Activated naive CD4-positive, alpha-beta T cell treated with anti-CD3 and anti-CD28 coated beads for 36 hours (primary cell): ENCODE data around the gene VWA8. TPM values are rescaled to one million over a fixed set of nuclear protein-coding genes. Genes with fewer than 3 reads are reported as not detected.
"Not testable (repeated sequence)": the region's sequence is repeated elsewhere in the genome, so short reads cannot be mapped to it uniquely, and the experiment has no call there.

Source experiments
- CTCF ChIA-PET: fragments of 350-600 bp; sonication (Branson Sonifier 250); formaldehyde crosslinking; loops from one replicate; lab custom pipeline; 2021; ENCODE audit warnings: antibody characterized with exemption; lab: Charles Lee
- DNase-seq: peaks from one replicate; pipeline ENCODE4 v3.0.0-alpha.2; 2020
- H3K27ac Mint-ChIP-seq: one replicate; pipeline ENCODE4 v1.8.0; 2021; ENCODE audit warnings: mild to moderate bottlenecking, mixed read lengths
- H3K27me3 Mint-ChIP-seq: one replicate; pipeline ENCODE4 v1.8.0; 2021; ENCODE audit warnings: low read depth, mixed read lengths
- H3K36me3 Mint-ChIP-seq: one replicate; pipeline ENCODE4 v1.8.0; 2021; ENCODE audit warnings: low read depth, mixed read lengths
- H3K4me1 Mint-ChIP-seq: one replicate; pipeline ENCODE4 v1.8.0; 2021; ENCODE audit warnings: low read depth, mixed read lengths
- H3K4me3 Mint-ChIP-seq: one replicate; pipeline ENCODE4 v1.8.0; 2021; ENCODE audit warnings: mild to moderate bottlenecking, moderate library complexity, mixed read lengths
- H3K9me3 Mint-ChIP-seq: one replicate; pipeline ENCODE4 v1.8.0; 2021; ENCODE audit warnings: mixed read lengths
- intact Hi-C: fragments of 100-400 bp; cut with micrococcal nuclease; formaldehyde crosslinking; loops from one replicate; pipeline ENCODE4 v1.15.1; 2023
- total RNA-seq, 2 experiments: library from RNA; stranded (reverse); gene quantifications; one replicate each; pipeline ENCODE4 v1.2.3, GENCODE V29; 2021

Gene VWA8
- total RNA-seq, 2 experiments from 2014 or later: 21.2 to 21.5 TPM

- H3K4me1 Mint-ChIP-seq: no peaks in the 10 kb centered on the region
- CTCF ChIA-PET: interaction anchor here (1.6 kb wide), 1 partner anchor 253 kb away, joined by 3 read pairs; no protein-coding TSS in a partner anchor
- no peak overlapping the region for H3K27ac Mint-ChIP-seq
- H3K9me3 Mint-ChIP-seq: no peaks in the 10 kb centered on the region
- no peak overlapping the region for H3K4me3 Mint-ChIP-seq
- H3K27me3 Mint-ChIP-seq: no peaks in the 10 kb centered on the region
- no peak for DNase-seq
- intact Hi-C loops: no loop called here
- H3K36me3 Mint-ChIP-seq: peaks cover 19% of the 10 kb centered on the region
Observed at GRCh38 chr13:41624041-41624440, 336.9 kb downstream of the VWA8 start.

DNA sequence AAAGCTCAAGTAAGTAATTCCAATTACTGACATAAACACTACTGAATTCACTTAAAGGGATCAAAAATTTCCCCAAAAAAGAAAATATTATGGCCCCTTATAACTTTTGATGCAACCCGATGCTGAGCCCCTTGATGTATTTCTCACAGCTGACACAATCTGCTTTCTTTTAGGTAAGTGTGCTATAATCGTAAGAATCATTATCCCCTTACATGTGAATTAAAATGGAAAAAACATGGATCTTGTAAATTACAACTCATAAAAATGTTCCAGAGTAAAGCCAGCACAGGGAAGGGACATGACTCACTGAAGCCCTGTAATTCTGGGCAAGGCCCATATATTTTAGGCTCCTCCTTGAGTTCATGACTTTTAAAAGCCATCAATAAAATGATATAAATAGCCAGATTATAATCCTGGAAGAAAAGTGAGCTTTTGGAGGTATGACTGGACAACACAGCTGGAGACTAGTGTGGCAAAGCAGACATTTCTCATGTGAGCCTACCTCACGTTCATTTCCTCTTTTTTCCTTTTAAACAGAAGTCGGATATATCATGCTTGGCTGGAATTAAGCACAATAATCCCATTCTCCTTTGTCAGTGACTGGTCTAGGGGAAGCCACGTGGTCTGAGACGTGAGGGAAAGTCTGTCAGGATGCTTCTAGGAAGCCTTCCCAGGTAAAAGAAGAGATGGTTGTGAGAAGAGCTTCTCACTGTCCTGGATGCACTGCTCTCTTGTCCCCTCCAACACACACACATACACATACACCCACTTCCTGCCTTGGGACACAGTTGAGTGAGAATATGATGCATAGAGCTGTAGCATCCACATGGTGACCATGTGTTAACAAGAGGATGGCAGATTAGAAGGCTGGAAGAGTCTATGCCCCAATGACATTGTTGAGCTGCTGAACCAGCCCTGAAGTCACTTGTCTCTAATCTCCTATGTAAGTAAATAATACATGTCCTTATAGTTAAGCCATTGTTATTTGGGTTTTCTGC, 338.2 kb downstream of the VWA8 start:
- CTCF ChIA-PET: interaction anchor here (1.6 kb wide), 1 partner anchor 251 kb away, joined by 3 read pairs; no protein-coding TSS in a partner anchor
- H3K4me1 Mint-ChIP-seq: no peaks in the 10 kb centered on the region
- intact Hi-C loops: no loop called here
- H3K27me3 Mint-ChIP-seq: no peaks in the 10 kb centered on the region
- no peaks in the 10 kb centered on the region for H3K9me3 Mint-ChIP-seq
- H3K4me3 Mint-ChIP-seq: no peak overlapping the region
- peaks cover 14% of the 10 kb centered on the region for H3K36me3 Mint-ChIP-seq
- no peak for DNase-seq
- H3K27ac Mint-ChIP-seq: no peak overlapping the region

DNA sequence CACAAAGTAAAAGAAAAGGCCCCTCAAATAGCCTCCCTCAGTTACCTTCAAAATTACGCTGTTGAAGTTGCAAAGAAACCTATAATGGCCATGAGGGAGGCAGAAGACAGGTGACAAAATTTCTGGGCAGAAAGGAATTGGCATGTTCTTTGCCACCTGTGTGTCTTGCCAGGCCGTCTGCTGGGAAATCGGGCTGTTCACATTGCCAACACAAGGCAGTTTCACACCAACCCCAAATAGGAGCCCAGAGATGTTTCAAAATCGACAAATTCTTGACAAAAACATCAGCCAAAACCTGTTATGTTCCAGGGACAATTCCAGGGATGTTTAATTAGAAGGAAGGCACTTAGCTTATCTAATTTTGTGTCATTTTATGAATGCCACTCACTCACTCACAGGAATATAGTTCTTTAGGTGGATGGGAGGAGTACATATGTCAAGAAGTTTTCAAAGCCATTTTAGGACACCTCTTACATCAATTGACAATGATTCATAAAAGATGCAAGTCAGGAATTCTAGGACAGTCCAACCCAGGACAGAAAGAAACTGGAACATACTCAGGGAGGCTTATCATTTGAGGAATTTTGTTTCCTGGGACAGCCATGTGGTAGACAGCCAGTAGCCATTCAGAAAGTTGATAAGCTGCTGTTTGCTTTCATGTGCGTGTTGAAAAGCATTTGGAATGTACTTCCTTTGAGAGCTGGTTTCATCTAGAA, 339.0 kb downstream of the VWA8 start:
- no peak for DNase-seq

DNA sequence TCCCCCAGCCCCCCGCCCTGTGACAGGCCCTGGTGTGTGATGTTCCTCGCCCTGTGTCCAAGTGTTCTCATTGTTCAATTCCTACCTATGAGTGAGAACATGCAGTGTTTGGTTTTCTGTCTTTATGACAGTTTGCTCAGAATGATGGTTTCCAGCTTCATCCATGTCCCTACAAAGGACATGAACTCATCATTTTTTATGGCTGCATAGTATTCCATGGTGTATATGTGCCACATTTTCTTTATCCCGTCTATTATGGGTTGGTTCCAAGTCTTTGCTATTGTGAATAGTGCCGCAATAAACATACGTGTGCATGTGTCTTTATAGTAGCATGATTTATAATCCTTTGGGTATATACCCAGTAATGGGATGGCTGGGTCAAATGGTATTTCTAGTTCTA, 343.3 kb downstream of the VWA8 start:
- intact Hi-C loops, H3K4me3 Mint-ChIP-seq, H3K4me1 Mint-ChIP-seq, H3K27ac Mint-ChIP-seq, H3K36me3 Mint-ChIP-seq, H3K9me3 Mint-ChIP-seq, H3K27me3 Mint-ChIP-seq, DNase-seq, CTCF ChIA-PET: not testable (repeated sequence)

More for the DNA sequence above, 339.0 kb downstream of the VWA8 start:
- Mint-ChIP-seq H3K4me3 (no peak overlapping the region), H3K4me1 (no peaks in the 10 kb centered on the region), H3K27ac (no peak overlapping the region), H3K27me3 (no peaks in the 10 kb centered on the region), H3K9me3 (no peaks in the 10 kb centered on the region), H3K36me3 (peaks cover 13% of the 10 kb centered on the region)
- CTCF ChIA-PET: no interaction called here
- intact Hi-C loops: no loop called here

- peaks cover 10% of the 10 kb centered on the region for H3K36me3 Mint-ChIP-seq
- H3K27me3 Mint-ChIP-seq: no peaks in the 10 kb centered on the region
- no peak overlapping the region for H3K27ac Mint-ChIP-seq
- DNase-seq: no peak
- CTCF ChIA-PET: interaction anchor here (0.7 to 1.4 kb wide), 3 partner anchors 56 to 334 kb away, joined by 3 read pairs; no protein-coding TSS in a partner anchor
- no peaks in the 10 kb centered on the region for H3K4me1 Mint-ChIP-seq
- H3K9me3 Mint-ChIP-seq: no peaks in the 10 kb centered on the region
- H3K4me3 Mint-ChIP-seq: no peak overlapping the region
- intact Hi-C loops: no loop called here
Observed at GRCh38 chr13:41616151-41616550, 344.8 kb downstream of the VWA8 start.

DNA sequence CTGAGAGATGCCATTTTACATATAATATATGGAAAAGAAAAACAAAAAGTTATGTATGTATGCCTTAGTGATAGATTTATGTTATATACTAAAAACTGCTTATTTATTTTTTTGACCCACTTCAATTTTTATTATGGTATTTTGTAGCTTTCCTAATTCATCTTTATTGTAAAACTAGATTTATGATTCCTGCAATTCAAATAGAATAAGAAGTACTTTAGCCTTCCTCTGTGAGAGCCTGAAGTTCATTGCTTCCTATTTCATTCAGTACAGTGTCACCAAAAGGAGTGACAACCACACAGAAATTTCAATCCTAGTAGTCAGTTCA, 345.4 kb downstream of the VWA8 start:
- no peak for DNase-seq
- intact Hi-C loops: no loop called here
- H3K36me3 Mint-ChIP-seq: peaks cover 15% of the 10 kb centered on the region
- no peaks in the 10 kb centered on the region for H3K4me1 Mint-ChIP-seq
- H3K27me3 Mint-ChIP-seq: no peaks in the 10 kb centered on the region
- H3K4me3 Mint-ChIP-seq: no peak overlapping the region
- H3K27ac Mint-ChIP-seq: no peak overlapping the region
- CTCF ChIA-PET: no interaction called here
- H3K9me3 Mint-ChIP-seq: no peaks in the 10 kb centered on the region

DNA sequence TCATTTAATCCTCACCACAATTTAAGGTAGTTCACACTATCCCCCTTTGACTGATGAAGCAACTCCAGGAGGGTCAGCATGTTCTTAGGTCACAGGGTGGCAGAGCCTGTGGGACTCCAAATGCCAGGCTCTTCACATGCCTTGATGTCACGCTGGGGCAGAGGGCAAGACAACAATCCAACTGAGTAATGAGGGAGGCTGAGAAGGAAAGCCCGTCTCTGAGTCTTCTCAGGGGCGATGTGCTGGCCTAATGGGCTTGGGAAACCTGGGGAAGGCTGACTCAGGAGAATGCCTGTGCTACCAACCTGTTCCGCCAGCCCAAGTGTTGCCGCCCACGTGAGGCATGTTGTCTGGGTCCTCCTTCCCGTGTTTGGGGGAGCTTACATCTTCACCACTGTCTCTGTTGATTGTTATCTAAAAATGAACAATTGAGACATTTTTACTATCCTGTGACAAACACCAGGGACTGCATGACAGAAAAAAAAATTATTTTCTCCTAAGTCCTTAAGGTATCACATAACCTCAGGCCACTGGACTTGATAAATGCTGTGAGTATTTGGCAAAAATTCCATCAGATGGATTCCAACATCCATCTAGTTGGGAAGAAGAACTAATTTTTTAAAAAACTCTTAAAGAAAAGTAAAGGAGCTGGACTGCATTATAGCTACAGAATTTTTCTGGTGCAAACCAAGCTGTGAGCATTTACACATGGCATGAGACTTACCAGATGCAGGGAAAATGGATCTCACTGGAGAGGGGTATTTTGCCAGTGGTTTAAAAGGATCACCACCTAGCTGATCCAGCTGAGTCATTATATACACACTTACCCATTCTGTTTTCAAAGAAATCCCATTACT, 346.0 kb downstream of the VWA8 start:
- Mint-ChIP-seq H3K27me3 (no peaks in the 10 kb centered on the region), H3K4me1 (no peaks in the 10 kb centered on the region), H3K36me3 (peaks cover 15% of the 10 kb centered on the region), H3K9me3 (no peaks in the 10 kb centered on the region), H3K4me3 (no peak overlapping the region), H3K27ac (no peak overlapping the region)
- intact Hi-C loops: no loop called here
- CTCF ChIA-PET: no interaction called here
- no peak for DNase-seq

GRCh38 chr13:41613984-41614661, 346.8 kb downstream of the VWA8 start:
- CTCF ChIA-PET: no interaction called here
- intact Hi-C loops: no loop called here
- H3K27me3 Mint-ChIP-seq: no peaks in the 10 kb centered on the region
- no peak for DNase-seq
- H3K27ac Mint-ChIP-seq: no peak overlapping the region
- no peaks in the 10 kb centered on the region for H3K4me1 Mint-ChIP-seq
- no peaks in the 10 kb centered on the region for H3K9me3 Mint-ChIP-seq
- H3K4me3 Mint-ChIP-seq: no peak overlapping the region
- peaks cover 18% of the 10 kb centered on the region for H3K36me3 Mint-ChIP-seq

- H3K27me3 Mint-ChIP-seq: no peaks in the 10 kb centered on the region
- CTCF ChIA-PET: no interaction called here
- H3K27ac Mint-ChIP-seq: no peak overlapping the region
- DNase-seq: no peak
- H3K9me3 Mint-ChIP-seq: no peaks in the 10 kb centered on the region
- H3K4me3 Mint-ChIP-seq: no peak overlapping the region
- H3K36me3 Mint-ChIP-seq: peaks cover 18% of the 10 kb centered on the region
- H3K4me1 Mint-ChIP-seq: no peaks in the 10 kb centered on the region
- intact Hi-C loops: no loop called here
Observed at GRCh38 chr13:41613471-41613870, 347.4 kb downstream of the VWA8 start.

DNA sequence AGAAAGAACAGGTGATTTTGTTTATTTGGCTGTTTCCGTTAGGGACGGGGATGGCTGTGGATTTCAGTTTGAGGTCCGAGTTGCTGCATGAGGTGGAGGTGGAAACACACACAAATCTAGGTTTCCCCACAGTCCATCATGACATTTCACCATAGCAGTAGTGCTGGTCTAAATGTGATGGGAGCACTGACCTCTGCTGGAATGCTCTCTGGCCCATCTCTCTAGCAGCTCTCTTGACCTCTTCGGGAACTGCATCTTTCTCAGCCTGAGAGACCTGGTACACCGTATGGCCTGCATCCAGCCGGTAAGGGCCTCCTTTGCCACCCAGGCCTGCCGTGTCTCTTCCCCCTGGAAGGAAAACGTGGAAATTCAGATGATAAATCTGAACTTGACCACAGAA, 349.5 kb downstream of the VWA8 start:
- CTCF ChIA-PET: no interaction called here
- Mint-ChIP-seq H3K9me3 (no peaks in the 10 kb centered on the region), H3K36me3 (peaks cover 20% of the 10 kb centered on the region), H3K27me3 (no peaks in the 10 kb centered on the region), H3K27ac (no peak overlapping the region), H3K4me1 (no peaks in the 10 kb centered on the region), H3K4me3 (no peak overlapping the region)
- no peak for DNase-seq
- intact Hi-C loops: no loop called here

- H3K9me3 Mint-ChIP-seq: no peaks in the 10 kb centered on the region
- DNase-seq: no peak
- H3K27me3 Mint-ChIP-seq: no peaks in the 10 kb centered on the region
- H3K4me3 Mint-ChIP-seq: no peak overlapping the region
- CTCF ChIA-PET: interaction anchor here (0.5 kb wide), 1 partner anchor 11 kb away, joined by 3 read pairs; no protein-coding TSS in a partner anchor
- intact Hi-C loops: no loop called here
- H3K27ac Mint-ChIP-seq: no peak overlapping the region
- H3K4me1 Mint-ChIP-seq: no peaks in the 10 kb centered on the region
- H3K36me3 Mint-ChIP-seq: peaks cover 26% of the 10 kb centered on the region
Observed at GRCh38 chr13:41610404-41610803, 350.5 kb downstream of the VWA8 start.
